ENCODE results near the gene RGS14.
"Not testable (repeated sequence)": the region's sequence is repeated elsewhere in the genome, so short reads cannot be mapped to it uniquely, and the experiment has no call there.

Gene RGS14

DNA sequence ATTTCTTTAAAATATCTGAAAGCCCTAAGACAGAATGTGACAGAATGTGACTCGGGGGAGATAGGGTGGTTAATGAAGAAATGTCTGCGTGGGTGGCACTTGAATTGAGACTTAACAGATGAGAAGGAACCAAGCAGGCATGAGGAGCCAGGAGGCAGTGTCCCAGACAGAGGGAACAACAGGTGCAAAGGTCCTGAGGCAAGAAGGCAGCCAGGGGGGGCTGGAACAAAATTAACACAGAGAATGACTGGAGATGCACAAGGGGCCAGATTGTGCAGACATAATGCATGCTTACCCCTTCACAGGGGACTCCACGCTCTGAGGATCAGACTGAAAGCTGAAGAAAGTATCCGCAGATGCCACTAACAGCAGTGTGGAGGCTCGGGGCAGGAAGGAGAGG, 8.0 kb upstream of the RGS14 start:
- DNase-seq (ENCODE audit: low read depth in 3 of 3) = no peak

DNA sequence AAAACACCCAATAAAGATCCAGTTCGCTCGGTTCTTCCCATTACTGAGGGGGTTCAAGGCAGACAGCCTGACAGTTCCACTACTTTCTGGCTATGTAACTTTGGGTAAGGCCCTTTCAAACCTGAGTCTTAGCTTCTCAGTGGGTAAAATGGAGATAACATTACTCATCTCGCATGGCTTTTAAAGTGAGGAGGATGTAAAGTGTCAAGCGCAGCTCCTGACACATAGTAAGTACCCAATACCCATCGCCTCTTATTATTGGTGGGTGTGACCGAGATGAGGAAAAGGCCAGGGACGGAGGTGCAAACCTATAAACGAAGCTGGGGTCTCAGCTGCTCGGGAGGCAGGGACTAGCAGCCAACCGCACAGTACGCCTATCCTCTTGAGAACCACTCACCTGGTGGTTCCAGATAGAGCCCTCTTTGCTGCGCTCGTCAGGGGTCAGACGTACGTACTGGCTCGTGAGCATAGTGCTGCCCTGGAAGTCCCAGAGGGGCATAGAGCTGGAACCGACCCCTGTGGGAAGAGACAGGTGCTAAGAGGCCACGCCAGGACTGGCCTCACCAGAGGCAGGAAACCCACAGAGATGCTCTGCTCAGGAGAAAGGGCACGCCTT, 6.8 kb upstream of the RGS14 start:
- DNase-seq (ENCODE audit: low read depth in 3 of 3) = no peak

DNA sequence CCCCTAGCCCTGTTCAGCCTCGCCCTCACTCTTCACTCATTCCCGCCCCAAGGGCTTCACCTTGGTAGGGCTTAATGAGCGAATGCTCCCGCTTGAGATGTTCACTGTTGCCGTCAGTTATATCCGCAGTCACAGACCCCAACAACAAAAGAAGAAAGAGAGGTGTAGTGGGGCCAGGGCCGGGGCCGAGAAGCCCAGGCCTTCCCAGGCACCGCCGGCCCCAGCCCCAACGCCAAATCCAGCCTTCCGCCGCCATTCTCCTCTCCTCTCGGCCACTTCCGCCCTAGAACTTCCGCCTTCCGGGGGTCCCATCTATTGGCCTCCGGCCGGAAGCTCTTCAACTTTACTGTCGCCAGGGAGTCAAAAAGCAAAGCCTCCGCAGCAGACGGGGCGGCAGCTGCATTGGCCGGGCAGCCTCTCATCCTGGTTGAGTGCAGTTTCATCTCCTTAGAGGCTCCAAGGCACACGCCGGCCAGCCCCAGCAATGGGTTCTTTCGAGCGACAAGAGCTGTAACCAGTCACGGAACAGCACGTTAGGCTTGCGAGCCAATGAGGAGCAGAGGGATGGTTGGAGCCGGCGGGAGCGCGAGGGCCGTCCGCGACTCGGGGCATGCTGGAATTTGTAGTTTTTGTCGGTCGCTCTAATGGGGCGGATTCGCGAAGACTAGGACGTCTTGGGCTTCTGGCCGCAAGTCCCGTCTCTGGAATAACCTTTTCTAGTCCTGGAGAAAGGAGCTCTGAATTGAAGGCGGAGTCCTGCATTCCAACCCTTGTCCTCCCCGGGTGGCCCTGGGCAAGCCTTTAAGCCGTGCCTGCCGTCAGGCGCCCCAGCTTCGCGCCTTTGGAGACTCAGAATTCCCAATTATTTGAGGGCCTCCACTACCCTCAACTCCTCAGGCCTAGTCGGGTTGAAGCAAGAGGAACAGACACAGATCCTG, 6.1 kb upstream of the RGS14 start, which contains the start of gene LMAN2:
Gene LMAN2 (minus strand): TSS at position 277 of the 938 bp plus-strand sequence. CDS start 21 bp downstream, at position 256.
- DNase-seq (ENCODE audit: low read depth in 3 of 3) = peak; percentile 76 to 90 (median 83)

DNA sequence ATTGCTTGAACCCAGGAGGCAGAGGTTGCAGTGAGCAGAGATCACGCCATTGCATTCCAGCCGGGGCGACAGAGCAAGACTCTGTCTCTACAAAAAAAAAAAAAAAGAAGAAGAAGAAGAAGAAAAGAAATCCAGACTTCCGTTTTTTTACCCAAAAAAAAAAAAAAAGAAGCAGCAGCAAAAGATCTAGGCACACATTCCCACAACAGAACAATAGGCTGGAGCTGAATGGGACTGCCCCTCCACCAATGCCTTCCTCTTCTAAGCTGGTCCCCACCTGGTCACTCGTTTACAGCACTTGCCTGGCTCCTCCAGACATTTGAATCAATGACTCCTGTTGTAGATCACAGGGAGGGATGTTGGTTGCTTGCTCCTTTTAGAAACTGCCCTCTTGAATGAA, 4.6 kb upstream of the RGS14 start:
- DNase-seq (ENCODE audit: low read depth in 3 of 3) = no peak

DNA sequence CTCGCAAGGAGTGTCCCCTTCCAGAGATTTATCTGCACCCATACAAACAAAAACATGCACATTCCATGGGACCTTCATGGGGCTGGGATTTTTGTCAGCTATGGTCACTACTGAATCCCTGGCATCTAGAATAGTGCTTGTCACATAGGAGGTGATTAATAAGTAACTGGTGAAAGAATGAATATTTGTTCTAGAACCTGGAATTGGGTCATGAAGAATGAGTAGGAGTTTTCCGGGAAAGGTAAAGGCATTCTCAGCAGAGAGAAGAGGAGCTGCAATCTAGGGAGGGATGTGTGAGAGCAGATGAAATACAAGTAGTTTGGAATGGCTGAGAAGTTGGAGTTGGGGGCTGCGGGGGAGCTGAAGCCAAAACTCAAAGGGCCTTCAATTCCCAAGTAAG, 3.5 kb upstream of the RGS14 start:
- DNase-seq (ENCODE audit: low read depth in 3 of 3) = no peak

DNA sequence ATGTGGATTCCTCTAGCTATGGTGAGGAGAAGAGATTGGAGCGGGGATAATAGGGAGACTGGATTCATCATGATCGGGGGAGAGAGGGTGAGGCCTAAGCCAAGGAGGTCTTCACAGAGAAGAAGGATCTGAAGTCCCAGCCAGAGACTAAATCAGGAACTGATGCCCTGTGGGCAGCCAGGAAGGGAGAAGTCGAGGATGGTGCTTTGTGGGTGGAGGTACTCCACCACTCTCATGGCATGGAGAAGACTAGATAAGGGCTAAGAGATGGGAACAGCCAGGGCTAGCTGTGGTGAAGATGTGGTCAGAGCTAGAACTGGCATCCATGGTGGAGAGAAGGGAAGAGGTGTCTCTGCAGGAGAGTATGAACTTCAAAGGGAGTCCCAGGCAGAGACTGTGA, 3.0 kb upstream of the RGS14 start:
- DNase-seq (ENCODE audit: low read depth in 3 of 3) = no peak

DNA sequence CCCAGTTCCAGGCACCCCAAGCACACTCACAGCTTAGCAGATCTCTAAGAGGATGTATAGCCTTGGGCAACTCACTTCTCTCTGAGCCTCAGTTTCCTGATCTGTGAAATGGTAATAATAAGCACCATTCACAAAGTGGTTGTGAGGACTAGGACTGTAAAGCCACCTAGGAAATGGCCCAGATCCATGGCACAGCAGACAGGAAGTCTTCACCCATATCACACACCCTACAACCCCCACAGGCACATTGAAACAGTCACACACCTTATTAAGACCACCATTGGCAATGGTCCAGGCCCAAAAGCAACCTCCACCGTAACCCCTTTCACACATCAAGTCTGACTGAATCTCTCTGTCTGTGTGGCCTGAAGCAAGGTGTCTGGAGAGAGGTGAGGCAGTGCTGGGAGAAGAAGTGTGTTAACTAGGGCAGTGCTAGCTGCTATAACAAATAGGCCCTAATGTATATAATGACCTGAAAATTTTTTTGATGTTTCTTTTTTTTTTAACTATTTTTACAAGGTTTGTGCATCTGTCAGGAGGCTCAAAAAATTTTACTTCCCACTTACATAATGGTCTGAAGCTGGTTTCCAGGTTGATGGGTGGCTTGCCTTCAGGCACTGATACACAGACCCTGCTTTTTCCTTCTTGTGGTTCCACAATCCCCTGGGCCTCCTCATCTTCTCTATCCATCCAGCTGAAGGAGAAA, 2.4 kb upstream of the RGS14 start:
- DNase-seq (ENCODE audit: low read depth in 3 of 3) = no peak

DNA sequence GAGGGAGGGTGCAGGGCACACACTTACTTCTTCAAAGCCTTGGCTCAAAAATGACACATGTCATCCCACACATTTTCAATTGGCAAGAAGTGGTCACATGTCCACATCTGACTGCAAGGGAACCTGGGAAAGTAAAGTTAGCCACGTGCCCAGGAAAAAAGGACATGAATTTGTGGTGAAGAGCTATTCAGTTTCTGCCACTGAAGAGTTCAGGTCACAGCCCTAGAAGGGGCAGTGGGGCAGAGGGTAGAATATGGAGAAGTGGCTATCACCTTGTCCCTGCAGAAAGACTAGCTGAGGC, 1.9 kb upstream of the RGS14 start:
- DNase-seq (ENCODE audit: low read depth in 3 of 3) = no peak

DNA sequence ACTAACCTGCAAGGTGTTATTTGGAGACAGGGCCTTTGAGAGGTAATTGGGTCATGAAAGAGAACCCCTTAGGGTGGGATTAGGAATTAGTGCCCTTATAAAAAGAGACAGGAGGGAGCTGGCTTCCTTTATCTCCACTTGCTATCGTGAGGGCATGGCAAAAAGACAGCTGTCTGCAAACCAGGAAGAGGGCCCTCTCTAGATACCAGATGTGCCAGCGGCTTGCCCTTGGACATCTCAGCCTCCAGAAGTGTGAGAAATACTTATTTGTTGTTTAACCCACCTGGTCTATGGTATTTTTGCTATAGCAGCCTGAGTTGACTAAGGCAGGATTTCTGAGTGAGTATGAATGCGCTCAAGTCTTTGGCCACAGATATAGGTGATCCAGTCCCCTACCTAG, 978 bp upstream of the RGS14 start:
- DNase-seq (ENCODE audit: low read depth in 3 of 3) = no peak

DNA sequence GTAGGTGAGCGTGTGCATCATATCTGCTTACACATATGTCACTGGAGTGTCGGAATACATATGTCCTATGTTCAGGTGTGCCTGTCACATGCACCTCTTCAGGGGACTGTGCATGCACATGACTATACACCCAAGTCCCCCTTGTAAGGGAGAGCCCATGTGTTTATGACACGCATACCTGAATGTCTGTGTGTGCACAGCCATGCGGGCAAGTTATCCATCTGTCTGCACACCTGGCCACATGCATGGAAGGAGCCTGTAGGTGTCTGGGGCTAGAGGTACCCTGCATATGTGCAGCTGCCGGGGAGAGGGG, 622 bp upstream of the RGS14 start:
- DNase-seq (ENCODE audit: low read depth in 3 of 3) = no peak

DNA sequence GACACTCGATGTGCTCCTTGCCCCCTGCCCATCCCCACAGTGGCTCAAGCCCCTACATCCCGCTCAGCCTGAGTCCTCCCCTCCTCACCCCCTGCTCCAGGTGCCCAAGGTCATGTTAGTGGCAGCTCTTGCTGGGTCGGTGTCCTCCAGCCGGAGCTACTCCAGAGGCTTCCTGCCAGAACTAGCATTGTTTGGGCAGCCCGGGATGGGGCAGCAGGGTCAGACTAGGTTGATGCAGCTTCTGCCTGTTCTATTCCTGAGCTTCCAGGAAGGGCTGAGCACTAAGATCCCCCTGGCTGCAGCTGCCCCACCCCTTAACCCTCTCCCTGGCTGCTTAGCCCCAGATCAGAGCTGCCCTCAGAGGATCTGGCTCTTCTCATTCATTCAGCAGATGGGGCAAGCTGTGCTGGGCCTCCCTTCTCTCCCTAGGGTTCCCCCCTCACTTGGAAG, 671 bp downstream of the RGS14 start:
- no peak for DNase-seq (ENCODE audit: low read depth in 3 of 3)

DNA sequence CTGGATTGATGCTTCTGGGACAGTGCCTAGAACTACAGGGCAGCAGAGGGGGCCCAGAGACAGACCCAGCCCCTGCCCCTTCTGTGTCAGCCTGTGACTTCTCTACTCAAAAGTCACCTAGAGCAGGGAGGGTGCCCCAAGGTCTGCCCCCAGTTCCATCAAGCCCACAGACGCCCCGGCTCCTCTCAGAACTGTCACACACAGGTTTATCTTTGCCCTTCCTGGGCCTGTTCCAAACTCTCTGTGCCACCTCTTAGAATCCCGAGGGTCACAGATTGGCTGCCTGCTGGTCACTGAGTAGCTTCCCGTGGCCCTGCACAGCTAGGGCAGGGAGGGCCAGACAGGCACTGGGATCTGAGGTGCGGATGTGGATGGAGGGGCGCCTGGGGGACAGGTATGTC, 1.7 kb downstream of the RGS14 start:
- no peak for DNase-seq (ENCODE audit: low read depth in 3 of 3)

DNA sequence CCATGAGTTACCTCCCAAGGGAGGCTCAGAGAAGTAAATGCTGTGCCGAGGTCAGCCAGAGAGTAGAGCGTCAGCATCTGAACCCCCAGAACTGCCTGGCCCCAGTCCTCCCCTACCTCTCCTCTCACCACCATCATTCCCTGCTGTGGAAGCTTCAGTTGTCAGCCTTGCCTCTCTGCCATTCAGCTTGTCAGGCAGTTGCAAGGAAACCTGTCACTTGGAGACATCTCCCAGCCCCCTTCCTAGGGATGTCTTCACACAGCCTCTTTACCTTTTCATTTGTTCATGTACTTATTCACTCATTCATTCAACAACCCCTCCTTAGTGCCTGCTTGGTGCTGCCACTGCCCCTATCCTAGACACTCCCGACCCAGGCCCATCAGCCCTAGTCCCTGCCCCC, 2.1 kb downstream of the RGS14 start:
- no peak for DNase-seq (ENCODE audit: low read depth in 3 of 3)

DNA sequence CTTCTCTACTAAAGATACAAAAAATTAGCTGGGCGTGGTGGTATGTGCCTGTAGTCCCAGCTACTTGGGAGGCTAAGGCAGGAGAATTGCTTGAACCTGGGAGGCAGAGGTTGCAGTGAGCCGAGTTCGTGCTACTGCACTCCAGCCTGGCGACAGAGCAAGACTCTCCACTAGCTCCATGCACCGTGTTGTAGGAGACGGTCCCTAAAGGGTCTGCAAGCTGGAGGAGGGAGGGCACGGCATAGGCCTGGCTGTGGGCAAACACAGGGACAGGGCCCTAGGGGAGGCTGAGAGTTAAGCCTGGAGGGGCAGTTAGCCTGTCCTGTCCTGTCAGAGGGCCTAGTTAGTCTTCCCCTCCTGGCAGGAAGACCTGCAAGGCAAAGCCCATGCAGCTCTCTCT, 3.0 kb downstream of the RGS14 start:
- not testable (repeated sequence) for DNase-seq (ENCODE audit: low read depth in 3 of 3)

DNA sequence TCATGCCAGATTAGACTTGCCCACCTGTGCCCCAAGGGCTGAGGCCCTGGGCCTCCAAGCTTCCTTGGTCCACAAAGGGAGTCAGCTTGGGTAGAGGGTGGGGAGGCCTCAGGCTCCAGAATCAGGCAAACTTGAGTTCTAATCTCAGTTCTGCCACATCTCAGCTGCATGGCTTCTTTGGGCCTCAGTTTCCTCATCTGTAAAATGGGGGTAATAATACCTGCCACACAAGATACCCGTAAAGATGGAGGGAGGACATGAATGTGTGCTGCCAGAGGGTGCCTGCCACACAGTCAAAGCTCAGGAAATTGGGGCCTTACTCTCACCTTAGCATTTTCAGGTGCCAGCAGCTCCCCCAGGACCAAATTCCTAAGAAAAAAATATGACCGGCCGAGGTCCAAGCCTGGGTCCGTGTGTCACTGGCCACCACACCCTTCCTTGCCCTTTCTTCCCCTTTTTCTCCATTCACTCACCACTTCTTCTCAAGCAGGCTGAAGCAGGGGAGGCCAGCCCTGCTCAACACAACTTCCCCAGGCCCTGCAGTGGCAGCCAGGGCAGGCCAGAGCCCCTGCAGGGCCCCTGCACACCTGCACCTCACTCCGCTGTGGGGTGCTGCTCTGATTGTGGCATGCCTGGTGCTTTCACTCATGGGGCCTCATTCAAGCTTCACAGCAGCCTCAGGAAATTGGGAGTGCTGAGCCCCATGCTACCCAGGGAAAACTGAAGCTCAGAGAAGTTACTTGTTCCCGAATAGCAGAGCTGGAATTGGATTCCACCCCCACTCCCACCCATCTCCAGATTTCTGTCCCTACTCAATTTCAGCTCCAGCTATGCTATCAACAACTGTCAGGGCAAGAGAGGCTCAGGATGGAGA, 3.9 kb downstream of the RGS14 start:
- DNase-seq (ENCODE audit: low read depth in 3 of 3) = no peak

DNA sequence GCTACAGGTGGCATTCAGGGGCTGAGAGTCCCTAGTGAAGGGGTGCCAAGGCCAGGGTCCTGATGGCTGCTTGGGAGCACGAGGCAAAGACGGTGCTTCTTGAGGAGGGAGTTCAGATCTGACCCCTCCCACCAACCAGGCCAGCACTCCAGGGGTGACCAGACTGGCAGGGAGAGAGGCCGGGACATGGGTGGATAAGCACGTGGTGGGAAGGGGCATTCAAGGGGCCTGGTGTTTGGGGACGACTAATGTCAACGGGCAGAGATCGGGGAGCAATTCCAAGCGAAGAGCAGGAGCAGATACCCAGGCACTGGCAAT, 4.5 kb downstream of the RGS14 start:
- no peak for DNase-seq (ENCODE audit: low read depth in 3 of 3)

DNA sequence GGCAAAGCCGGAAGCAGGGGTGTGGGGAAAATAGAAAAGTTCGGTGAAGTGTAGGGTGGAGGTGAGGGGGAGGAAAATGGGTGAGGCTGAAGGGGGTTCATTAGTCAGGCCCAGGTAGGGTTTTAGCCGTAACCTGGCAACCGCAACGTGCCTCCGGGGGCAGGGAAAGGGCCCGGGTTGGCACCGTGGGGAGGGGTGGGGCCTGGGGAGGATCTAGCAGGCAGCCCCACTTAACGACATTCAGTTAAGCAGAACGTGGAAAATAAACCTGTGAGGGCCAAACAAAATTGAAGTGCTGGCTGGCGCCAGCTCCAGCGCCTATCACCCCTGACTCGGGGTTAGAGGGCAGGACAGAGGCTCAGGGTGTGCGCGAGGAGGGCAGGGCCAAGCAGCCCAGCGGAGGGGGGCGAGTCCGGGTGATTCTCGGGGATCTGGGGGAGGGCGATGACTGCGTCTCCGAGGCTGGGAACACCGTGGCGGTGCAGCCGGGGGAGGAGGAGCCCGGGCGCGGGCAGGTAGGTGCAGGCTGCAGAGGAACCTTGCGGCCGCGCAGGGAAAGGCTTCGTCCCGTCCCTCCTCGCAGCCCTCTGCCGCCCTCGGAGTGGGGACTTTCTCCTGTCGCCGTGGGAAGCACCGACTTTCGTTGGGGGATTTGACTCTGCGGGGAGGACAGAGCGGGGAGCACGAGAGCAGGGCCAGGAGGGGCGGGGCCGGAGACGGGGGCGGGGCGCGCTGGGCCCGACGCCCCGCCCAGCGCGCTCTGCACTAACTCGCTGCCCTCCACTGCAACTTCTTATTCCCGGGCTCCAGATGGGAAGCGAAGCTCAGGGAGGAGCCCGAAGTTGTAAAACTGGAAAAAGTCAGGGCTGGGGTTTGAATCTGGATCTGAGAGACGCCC, 5.1 kb downstream of the RGS14 start:
- peak in 2 of 3 experiments; percentile 53 to 73 for DNase-seq (ENCODE audit: low read depth in 3 of 3)

DNA sequence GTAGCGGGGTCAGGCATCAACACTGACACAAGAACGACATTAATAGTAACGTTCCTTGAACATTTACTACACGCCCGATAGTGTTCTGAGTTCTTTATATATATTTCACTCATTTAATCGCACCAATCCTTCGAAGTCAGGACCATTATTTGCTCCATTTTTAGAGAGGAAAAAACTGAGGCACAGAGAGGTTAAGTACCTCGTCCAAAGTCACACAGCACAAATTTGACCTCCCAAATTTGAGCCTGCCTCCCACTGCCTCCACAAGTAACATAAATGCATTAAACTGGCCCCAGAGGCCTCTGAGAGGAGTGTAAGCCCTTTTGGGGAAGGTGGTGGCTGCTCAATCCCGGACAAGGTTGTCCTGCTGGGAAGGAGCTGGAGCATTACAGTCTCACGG, 5.8 kb downstream of the RGS14 start:
- DNase-seq (ENCODE audit: low read depth in 3 of 3) = no peak

DNA sequence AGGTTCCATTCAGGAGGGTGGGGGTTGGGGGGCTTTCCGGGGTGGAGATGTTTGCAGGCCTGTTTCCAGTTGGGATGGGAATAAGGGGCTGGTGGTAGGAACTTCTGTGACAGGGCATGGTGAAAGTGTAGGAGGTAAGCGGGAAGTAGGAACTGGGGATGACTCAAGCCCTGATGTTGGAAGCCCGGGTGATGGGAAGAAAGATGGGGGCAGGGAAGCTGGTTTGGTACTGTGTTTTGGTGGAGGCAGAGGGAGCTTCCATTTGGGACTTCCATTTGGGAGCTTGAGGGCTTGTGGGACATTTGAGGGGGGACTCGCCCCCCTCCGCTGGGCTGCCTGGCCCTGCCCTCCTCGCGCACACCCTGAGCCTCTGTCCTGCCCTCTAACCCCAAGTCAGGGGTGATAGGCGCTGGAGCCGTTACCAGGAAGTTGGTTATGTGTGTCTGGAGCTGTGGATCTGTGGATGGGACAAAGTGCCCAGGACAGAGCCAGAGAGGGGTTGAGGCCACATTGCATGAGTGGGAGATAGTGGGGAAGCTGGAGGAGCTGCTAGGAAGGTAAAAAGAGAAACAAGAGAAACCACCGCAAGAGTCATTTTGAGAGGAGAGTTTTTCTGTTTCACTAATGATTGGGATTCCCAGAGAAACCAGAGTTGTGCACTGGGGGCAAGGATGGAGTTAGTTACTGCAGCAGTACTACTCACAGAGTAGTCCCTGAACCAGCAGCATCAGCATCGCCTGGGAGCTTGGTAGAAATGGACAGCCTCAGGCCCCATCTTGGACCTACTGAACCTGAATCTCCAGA, 6.6 kb downstream of the RGS14 start:
- DNase-seq (ENCODE audit: low read depth in 3 of 3) = peak in 1 of 3 experiments; percentile 31

DNA sequence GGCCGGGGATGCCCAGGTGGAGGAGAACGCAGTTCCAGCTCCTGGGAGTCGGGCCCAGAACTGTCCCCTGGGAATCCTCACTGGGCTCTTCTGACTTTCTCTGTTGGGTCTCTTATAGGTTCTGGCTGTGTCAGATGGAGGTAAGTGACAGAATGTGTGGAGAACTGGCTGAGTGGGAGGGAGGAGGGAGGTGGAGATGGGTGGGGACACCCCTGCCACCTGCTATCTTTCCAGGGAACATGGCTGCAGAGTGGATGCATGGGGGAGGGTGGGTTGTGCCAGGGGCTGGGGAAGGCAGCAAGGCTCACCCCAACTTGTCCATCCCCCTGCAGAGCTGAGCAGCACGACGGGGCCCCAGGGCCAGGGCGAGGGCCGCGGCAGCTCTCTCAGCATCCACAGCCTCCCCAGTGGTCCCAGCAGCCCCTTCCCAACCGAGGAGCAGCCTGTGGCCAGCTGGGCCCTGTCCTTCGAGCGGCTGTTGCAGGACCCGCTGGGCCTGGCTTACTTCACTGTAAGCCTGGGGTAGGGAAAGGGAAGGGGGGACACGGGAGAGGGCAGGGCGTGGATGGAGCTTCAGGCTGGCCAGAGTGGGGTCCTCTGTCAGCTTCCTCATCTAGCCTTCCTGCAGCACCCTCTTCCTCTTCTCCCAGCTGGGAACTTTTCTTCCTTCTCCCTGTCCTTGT, 8.3 kb downstream of the RGS14 start:
- no peak for DNase-seq (ENCODE audit: low read depth in 3 of 3)

Data from stimulated activated CD4-positive, alpha-beta T cell treated with anti-CD3 and anti-CD28 coated beads, TNF-alpha, amount 100 ng/mL, for 24 hours (primary cell).